Adrenal gland (tissue), 12 donors: ENCODE measurements around the gene HS2ST1. TPM values are rescaled to one million over a fixed set of nuclear protein-coding genes. Genes with fewer than 3 reads are reported as not detected.

Source experiments
- DNase-seq, 7 donors: peaks; one replicate each; pipeline ENCODE4 v3.0.0-alpha.2; 2019 to 2020
- H3K27ac ChIP-seq, 5 donors: fragments of 200-600 bp; sonication (generic) in 4 of 5; 1 replicate in 3 of 5; 2 replicates in 2 of 5; pipeline versions ENCODE4 v1.5.1 to v1.8.0; 2016 to 2020; ENCODE audit warnings: mild to moderate bottlenecking in 1 of 5
- H3K27me3 ChIP-seq: fragments of 200-600 bp; 2 replicates; pipeline ENCODE4 v1.8.0; 2021
- H3K36me3 ChIP-seq, 2 donors: fragments of 200-600 bp; replicated peaks in 1 of 2; 1 replicate in 1 of 2; 2 replicates in 1 of 2; pipeline versions ENCODE4 v1.5.1 to v1.8.0; 2018 to 2022
- H3K4me1 ChIP-seq, 2 donors: fragments of 200-600 bp; replicated peaks in 1 of 2; 1 replicate in 1 of 2; 2 replicates in 1 of 2; pipeline versions ENCODE4 v1.5.1 to v1.8.0; 2018 to 2021
- H3K4me3 ChIP-seq, 4 donors: fragments of 200-600 bp; sonication (generic) in 3 of 4; one replicate each; pipeline ENCODE4 v1.5.1; 2016 to 2018
- H3K9me3 ChIP-seq, 3 donors: fragments of 200-600 bp; sonication (generic) in 1 of 3; replicated peaks in 1 of 3; 1 replicate in 2 of 3; 2 replicates in 1 of 3; pipeline versions ENCODE4 v1.5.1 to v1.8.0; 2016 to 2021
- POLR2A ChIP-seq, 2 donors: fragments of 450-650 bp; IDR thresholded peaks; one replicate each; pipeline ENCODE4 v1.6.1; 2017; ENCODE audit warnings: antibody characterized with exemption in 2 of 2, mild to moderate bottlenecking in 2 of 2, moderate library complexity in 1 of 2
- WGBS, 4 donors: extraction: QIAGEN DNeasy Blood & Tissue Kit in 2 of 4; methylation state at CpG; one replicate each; pipeline versions ENCODE4 v1.1.5 to v1.1.7; 2013 to 2017; 5-methylcytosine and 5-hydroxymethylcytosine counted together
- intact Hi-C, 2 donors: fragments of 100-400 bp; cut with DNase I; formaldehyde crosslinking; loops; one replicate each; pipeline versions ENCODE4 v1.14.1 to v1.15.0; 2022 to 2023
- polyA plus RNA-seq, 3 donors: library from polyadenylated mRNA; stranded (reverse); fragments of 200-250 nt in 2 of 3; fragments of 350-450 nt in 1 of 3; fragmentation: Illumina TruSeq in 1 of 3; extraction: RNeasy Lipid Tissue Mini Kit (QIAGEN cat#74804) in 1 of 3; gene quantifications; one replicate each; pipeline ENCODE4 v1.2.3, GENCODE V29; 2013 to 2014
- total RNA-seq, 9 donors: library from RNA; depleted of rRNA in 4 of 9; stranded (reverse); fragments of >200 nt in 4 of 9; fragments of 120-200 nt in 1 of 9; fragmentation: NEBNext Ultra II Directional in 1 of 9; extraction: Animal tissue kit (Norgen Biotek cat#: 25700) in 1 of 9; gene quantifications; one replicate each; pipeline versions ENCODE4 v1.1.0 to v1.2.4, GENCODE V29; 2013 to 2023
- TF ChIP-seq, protein P1 (sequence below), 6 experiments: fragments of 450-650 bp in 4 of 6; fragments of 200-600 bp in 2 of 6; sonication (generic) in 1 of 6; IDR thresholded peaks; 1 replicate in 5 of 6; 2 replicates in 1 of 6; pipeline versions ENCODE4 v1.5.1 to v1.8.0; 2016 to 2021; ENCODE audit warnings: antibody characterized with exemption in 6 of 6, mild to moderate bottlenecking in 2 of 6, moderate library complexity in 1 of 6
- donor health status: healthy with polysubstance abuse.
- donor health status: Bipolar disorder and iron deficiency.
- donor health status: DM: yes; HTN: yes; CAD: no.
- donor health status: DM: no; HTN: no; CAD: no.
- donor health status: DM: no; HTN: no; CAD: no.
- donor health status: DM: yes; HTN: yes; CAD: no.

Gene HS2ST1
- total and polyA plus RNA-seq, 12 donors: 11.2 to 131 (median 46.5) TPM

DNA sequence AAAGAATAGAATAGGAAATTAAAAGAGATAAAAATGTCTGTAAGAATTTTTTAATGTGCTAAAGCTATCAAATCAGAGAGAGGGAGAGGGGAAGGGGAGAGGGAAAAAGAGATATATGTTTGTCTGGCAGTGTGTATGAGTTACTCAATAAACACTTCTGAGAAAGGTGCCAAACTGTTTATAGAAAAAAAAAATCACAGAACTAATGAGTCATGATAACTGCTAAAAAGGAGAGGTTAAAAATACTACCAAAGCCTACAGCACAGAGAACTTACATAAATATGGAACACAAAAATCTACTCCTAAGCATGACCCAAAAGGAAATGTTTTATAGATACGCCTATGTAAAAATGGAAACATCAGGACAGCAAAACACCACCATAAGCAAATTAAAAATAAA is 46.0 kb upstream of the HS2ST1 start:
- Histone ChIP-seq H3K4me3 (no peak overlapping the region), H3K27me3 (no peaks in the 10 kb centered on the region), H3K27ac (no peak overlapping the region), H3K4me1 (peaks cover 0 to 8% of the 10 kb centered on the region in 2 donors), H3K36me3 (no peaks in the 10 kb centered on the region), H3K9me3 (no peaks in the 10 kb centered on the region)
- no peak for TF ChIP-seq POLR2A (IDR thresholded peaks at IDR 0.05)
- TF ChIP-seq, protein P1, sequence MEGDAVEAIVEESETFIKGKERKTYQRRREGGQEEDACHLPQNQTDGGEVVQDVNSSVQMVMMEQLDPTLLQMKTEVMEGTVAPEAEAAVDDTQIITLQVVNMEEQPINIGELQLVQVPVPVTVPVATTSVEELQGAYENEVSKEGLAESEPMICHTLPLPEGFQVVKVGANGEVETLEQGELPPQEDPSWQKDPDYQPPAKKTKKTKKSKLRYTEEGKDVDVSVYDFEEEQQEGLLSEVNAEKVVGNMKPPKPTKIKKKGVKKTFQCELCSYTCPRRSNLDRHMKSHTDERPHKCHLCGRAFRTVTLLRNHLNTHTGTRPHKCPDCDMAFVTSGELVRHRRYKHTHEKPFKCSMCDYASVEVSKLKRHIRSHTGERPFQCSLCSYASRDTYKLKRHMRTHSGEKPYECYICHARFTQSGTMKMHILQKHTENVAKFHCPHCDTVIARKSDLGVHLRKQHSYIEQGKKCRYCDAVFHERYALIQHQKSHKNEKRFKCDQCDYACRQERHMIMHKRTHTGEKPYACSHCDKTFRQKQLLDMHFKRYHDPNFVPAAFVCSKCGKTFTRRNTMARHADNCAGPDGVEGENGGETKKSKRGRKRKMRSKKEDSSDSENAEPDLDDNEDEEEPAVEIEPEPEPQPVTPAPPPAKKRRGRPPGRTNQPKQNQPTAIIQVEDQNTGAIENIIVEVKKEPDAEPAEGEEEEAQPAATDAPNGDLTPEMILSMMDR (IDR thresholded peaks at IDR 0.05): no peak
- 92 to 100% (median 98%) methylated on average over 1 of the region's 1 CpG for WGBS, 4 donors
- intact Hi-C loops: no loop called here
- no peak for DNase-seq

DNA sequence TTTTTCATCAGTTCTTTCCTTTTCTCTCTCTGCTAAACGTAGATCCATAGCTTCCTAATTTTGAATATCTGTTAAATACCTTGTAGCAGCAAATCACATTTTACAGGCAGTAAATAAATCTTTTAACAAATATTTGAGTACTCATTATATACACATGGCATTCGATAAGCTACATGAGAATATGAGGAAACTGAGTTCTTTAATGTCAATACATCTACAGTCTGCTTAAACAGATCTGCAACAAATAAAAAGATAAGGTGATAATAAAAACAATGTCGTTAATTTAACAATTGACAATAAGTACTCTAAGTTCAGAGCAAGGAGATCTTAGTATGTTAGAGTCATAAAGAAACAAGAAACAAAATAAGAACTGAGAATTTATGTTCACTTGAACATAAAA is 43.4 kb upstream of the HS2ST1 start:
- intact Hi-C loops: no loop called here
- Histone ChIP-seq H3K27ac (no peak overlapping the region), H3K36me3 (no peaks in the 10 kb centered on the region), H3K9me3 (no peaks in the 10 kb centered on the region), H3K27me3 (no peaks in the 10 kb centered on the region), H3K4me3 (no peak overlapping the region), H3K4me1 (peaks cover 0 to 8% of the 10 kb centered on the region in 2 donors)
- no peak for TF ChIP-seq POLR2A (IDR thresholded peaks at IDR 0.05)
- TF ChIP-seq, protein P1 (IDR thresholded peaks at IDR 0.05): no peak
- no peak for DNase-seq
- 91 to 98% (median 96%) methylated on average over 3 of the region's 3 CpGs for WGBS, 4 donors

DNA sequence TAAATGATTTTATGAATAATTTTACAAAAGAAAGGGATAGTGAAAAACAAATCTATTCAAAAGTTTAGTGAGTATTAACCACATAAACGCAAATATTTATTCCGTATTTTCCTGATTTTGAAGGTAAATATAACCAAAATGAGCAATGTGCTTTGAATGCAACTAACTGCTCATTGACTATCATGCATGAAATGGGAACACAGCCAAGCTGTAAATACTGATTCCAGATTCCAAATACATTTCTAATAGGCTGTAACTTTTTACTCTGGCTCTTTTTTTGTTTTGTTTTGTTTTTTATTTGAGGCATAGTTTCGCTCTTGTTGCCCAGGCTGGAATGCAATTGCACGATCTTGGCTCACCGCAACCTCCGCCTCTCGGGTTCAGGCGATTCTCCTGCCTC is 42.3 kb upstream of the HS2ST1 start:
- no peaks in the 10 kb centered on the region for H3K27me3 ChIP-seq
- H3K9me3 ChIP-seq: no peaks in the 10 kb centered on the region
- no peak for DNase-seq
- no peaks in the 10 kb centered on the region for H3K36me3 ChIP-seq
- H3K4me3 ChIP-seq: no peak overlapping the region
- no peak overlapping the region for H3K27ac ChIP-seq
- peaks cover 0 to 8% of the 10 kb centered on the region in 2 donors for H3K4me1 ChIP-seq
- 95 to 99% (median 96%) methylated on average over 8 of the region's 8 CpGs for WGBS, 4 donors
- TF ChIP-seq, protein P1 (IDR thresholded peaks at IDR 0.05): no peak
- TF ChIP-seq POLR2A (IDR thresholded peaks at IDR 0.05): no peak
- intact Hi-C loops: no loop called here

DNA sequence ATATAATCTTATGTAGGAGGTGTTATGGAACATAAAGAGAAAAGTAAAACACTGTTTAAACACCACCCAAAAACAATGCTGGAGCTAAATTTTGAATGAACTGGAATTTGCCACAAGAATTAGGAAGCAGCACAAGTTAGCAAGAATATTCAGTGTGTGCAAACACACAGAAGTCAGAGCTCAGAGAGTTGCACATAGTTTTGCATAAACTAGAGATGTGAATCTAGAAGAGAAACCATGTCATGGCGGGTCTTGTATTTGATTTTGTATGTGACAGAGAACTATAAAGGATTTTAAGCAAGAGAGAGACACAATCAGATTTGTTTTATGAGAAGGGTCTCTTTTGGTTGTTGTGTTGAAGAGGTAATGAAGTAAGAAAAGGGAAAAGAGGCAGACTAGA is 38.7 kb upstream of the HS2ST1 start:
- WGBS, 4 donors: 93 to 100% (median 97%) methylated on average over 1 of the region's 1 CpG
- Histone ChIP-seq H3K4me1 (no peaks in the 10 kb centered on the region), H3K4me3 (no peak overlapping the region), H3K27ac (no peak overlapping the region), H3K27me3 (no peaks in the 10 kb centered on the region), H3K9me3 (no peaks in the 10 kb centered on the region), H3K36me3 (peaks cover 0 to 14% of the 10 kb centered on the region in 2 donors)
- no peak for DNase-seq
- TF ChIP-seq, protein P1 (IDR thresholded peaks at IDR 0.05): no peak
- no peak for TF ChIP-seq POLR2A (IDR thresholded peaks at IDR 0.05)
- intact Hi-C loops: no loop called here
